GM12801 (cell line): ENCODE data around the gene CCDC34.

Source experiments
- CTCF ChIP-seq: IDR thresholded peaks from one replicate; pipeline ENCODE4 v1.5.1; 2011; ENCODE audit warnings: control low read depth; ENCODE audit not compliant: insufficient read length; ENCODE audit errors: extremely low read depth

CCDC34 gene

GRCh38 chr11:27291302-27291889 is 71.6 kb downstream of the CCDC34 start:
- no peak for TF ChIP-seq CTCF

- TF ChIP-seq CTCF, result no peak
Observed at GRCh38 chr11:27290261-27291050, 72.6 kb downstream of the CCDC34 start.
